Adrenal gland (tissue), 5 donors: ENCODE measurements around the gene ADAMTS16.

Source experiments
- POLR2A ChIP-seq, 2 donors: fragments of 450-650 bp; IDR thresholded peaks; one replicate each; pipeline ENCODE4 v1.6.1; 2017; ENCODE audit warnings: antibody characterized with exemption in 2 of 2, mild to moderate bottlenecking in 2 of 2, moderate library complexity in 1 of 2
- TF ChIP-seq, protein P1 (sequence below), 6 experiments: fragments of 450-650 bp in 4 of 6; fragments of 200-600 bp in 2 of 6; sonication (generic) in 1 of 6; IDR thresholded peaks; 1 replicate in 5 of 6; 2 replicates in 1 of 6; pipeline versions ENCODE4 v1.5.1 to v1.8.0; 2016 to 2021; ENCODE audit warnings: antibody characterized with exemption in 6 of 6, mild to moderate bottlenecking in 2 of 6, moderate library complexity in 1 of 6
- donor health status: DM: no; HTN: no; CAD: no.

DNA sequence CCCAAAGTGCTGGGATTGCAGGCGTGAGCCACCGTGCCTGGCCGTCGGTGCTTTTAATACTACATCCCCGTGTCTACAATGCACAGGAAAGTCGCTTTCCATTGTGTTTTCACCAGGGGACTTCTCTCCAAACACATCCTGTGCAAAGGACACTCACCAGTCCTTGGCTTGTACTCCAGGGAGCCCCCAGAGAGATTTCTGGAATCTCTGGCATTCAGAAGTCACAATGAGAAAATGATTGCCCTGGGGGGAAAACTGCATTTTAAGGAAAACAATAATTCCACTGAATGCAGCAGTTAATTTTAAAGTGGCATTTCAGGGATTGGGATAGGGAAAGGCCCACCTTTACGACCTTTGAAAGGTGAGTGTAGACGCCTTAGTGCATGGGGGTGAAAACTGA, 112.0 kb downstream of the ADAMTS16 start:
- TF ChIP-seq, protein P1, sequence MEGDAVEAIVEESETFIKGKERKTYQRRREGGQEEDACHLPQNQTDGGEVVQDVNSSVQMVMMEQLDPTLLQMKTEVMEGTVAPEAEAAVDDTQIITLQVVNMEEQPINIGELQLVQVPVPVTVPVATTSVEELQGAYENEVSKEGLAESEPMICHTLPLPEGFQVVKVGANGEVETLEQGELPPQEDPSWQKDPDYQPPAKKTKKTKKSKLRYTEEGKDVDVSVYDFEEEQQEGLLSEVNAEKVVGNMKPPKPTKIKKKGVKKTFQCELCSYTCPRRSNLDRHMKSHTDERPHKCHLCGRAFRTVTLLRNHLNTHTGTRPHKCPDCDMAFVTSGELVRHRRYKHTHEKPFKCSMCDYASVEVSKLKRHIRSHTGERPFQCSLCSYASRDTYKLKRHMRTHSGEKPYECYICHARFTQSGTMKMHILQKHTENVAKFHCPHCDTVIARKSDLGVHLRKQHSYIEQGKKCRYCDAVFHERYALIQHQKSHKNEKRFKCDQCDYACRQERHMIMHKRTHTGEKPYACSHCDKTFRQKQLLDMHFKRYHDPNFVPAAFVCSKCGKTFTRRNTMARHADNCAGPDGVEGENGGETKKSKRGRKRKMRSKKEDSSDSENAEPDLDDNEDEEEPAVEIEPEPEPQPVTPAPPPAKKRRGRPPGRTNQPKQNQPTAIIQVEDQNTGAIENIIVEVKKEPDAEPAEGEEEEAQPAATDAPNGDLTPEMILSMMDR (IDR thresholded peaks at IDR 0.05), result no peak
- no peak for TF ChIP-seq POLR2A (IDR thresholded peaks at IDR 0.05)
